ENCODE results near the gene FAM170B.

The FAM170B gene

DNA sequence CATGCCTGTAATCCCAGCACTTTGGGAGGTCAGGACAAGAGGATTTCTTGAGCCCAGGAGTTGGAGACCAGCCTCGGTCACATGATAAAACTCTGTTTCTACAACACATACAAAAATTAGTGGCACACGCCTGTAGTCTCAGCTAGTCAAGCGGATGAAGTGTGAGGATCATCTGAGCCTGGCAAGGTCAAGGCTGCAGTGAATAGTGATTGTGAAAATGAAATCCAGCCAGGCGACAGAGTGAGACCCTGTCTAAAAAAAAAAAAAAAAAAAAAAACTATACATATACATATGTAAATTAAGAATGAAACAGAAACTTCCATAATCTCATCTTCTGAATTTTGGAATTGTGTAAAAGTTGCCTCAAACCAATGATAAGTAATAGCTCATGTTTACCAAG, 18.2 kb upstream of the FAM170B start:
- no peak for DNase-seq (ENCODE audit: low read depth)

DNA sequence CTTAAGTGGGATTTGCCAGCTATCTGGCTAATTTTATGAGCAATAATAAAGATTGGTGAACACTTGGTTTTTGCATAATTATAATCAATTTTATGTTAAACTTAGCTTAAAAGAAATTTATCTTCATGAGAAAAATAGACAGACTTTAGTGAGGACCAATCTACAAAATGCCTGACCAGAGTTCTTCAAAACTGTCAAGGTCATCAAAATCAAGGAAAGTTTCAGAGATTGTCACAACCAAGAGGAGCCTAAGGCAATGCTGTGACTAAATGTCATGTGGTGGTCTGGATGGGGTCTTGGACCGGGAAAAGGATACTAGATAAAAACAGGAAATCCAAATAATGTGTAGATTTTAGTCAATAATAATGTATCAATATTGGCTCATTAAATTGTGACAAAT, 17.7 kb upstream of the FAM170B start:
- DNase-seq (ENCODE audit: low read depth), result no peak

DNA sequence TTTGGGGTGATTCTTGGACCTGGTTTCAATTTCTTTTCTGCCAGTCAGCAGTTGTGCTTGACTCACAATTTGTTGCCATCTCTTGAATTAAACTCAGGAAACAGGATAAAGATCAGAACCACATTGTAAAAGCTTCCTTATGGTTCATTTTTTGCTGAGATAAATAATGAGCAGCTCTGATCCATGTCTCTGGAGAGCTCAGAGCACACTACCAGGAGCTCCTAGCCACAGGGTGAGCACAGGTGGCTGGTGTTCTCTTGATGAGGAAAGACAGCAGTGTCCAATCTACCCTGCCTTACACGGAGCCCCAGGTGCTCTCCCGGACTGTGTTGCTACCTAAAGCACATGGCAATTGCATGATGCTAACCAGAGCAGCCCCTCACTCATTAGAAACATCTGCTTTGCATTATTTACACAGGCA, 17.2 kb upstream of the FAM170B start:
- no peak for DNase-seq (ENCODE audit: low read depth)

DNA sequence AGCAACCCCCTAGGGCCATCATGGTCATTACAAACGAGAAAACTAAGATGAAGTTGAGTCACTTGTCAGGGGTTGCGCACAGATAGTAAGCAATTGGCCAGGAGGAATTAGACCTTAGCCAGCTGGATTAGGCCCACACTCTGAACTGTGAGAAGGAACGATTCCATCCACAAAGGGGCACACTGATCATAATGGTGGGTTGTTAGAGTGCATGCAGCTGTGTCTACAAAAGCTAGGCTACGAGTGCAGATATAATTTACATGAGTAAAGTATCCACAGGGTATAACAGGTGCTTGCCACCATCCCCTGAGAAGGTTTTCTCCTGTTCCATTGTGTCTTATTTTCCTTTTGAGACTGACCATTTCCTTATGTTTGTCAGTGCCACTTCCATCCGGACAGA, 16.6 kb upstream of the FAM170B start:
- DNase-seq (ENCODE audit: low read depth), result no peak

DNA sequence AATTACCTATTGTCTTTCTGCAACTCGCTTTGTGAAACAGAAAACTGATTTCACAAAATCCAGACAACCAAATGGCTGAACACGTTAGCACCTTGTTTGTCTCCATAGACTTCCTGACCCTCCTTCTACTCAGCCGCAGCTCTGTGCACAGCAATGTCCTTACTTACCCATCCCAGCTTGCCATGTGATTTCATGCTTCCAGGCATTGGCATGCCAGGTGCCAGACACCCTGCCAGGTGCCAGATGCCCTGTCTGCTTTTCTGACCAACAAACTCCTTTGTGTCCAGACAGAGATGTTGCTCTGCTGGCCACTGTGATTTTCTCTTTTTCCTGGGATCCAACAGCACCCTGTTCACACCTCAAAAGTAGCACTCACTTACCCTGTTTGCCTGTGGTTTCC, 16.1 kb upstream of the FAM170B start:
- no peak for DNase-seq (ENCODE audit: low read depth)

DNA sequence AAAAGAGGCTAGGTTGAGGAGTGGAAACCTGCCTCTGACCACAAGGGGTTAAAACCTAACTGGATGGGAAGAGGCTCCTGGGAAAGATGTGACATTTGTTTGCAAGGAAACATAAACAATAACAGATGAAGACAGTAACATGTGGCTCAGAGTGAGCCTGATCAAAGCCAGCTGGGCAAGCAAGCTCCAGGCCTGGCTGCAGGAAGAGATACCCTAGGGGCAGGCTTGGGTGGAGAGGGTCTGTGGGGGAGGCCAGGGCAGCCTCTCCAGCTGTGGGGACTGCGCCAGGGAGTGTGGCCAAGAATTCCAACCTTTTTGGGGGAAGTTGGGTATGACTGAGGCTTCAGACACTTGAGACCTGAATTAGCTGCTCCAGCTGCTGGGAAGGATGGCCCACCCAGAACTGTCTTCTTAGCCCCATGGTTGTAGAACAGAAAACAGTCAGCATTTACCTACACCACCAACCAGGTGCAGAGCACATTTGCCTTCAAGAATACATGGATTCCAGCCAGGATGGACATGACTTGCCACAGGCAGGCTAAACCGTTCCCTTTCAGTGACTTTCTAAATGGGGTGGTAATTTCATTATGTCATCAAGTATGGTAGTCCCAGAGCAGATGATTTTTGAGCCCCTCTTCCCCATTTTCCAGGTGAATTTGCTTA, 10.4 kb upstream of the FAM170B start:
- no peak for DNase-seq (ENCODE audit: low read depth)

DNA sequence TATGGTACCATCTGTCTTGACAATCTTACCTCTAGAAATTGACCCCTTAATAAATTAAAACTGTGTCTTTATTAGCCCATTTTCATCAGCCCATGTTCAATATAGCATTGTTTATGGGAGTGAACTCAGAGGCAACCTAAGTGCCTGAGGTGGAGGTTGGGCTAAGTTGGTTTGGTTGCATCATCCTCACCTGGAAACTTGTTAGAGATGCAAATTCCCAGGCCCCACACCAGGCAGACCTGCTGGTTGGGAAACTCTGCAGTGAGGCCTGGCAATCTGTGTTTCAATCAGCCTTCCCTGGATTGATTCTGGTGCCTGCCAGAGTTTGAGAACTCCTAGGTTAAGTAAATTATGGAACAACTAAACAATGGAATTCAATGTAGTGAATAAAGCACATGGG, 9.4 kb upstream of the FAM170B start:
- no peak for DNase-seq (ENCODE audit: low read depth)

DNA sequence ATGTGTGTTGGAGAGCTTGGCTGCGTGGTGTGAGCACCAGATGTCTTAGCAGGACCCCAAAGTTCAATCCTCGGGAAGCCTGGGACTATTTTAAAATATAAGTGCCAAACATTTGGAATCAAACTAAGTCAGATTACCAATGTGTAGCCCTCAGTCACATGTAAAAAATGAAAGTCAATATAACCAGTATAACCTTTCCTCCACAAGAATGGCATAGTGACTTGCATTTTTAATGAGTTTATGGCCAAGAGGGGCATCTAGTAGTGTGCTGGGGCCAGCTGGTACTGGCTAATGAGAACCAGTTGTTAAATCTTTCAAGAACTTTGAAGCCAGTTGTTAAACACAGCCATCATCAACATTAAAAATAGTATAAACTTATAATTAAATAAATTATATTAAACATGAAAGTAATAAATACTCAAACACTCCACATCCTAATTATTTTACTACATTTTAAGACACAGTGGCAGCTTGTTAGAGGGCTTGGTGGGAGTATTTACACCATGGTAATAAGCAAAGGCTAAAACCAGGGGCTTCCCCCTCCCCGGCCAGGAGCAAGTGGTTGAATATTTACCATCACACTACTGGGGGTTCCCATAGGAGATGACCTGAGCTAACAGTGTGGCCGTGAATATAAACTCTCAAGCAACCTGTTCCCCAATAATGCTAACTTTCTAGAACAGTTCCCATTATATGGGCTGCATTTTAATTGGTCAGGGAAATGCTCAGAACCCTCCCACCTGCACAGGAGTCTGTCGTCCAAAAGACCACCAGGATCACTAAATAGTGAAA, 7.9 kb upstream of the FAM170B start:
- no peak for DNase-seq (ENCODE audit: low read depth)

DNA sequence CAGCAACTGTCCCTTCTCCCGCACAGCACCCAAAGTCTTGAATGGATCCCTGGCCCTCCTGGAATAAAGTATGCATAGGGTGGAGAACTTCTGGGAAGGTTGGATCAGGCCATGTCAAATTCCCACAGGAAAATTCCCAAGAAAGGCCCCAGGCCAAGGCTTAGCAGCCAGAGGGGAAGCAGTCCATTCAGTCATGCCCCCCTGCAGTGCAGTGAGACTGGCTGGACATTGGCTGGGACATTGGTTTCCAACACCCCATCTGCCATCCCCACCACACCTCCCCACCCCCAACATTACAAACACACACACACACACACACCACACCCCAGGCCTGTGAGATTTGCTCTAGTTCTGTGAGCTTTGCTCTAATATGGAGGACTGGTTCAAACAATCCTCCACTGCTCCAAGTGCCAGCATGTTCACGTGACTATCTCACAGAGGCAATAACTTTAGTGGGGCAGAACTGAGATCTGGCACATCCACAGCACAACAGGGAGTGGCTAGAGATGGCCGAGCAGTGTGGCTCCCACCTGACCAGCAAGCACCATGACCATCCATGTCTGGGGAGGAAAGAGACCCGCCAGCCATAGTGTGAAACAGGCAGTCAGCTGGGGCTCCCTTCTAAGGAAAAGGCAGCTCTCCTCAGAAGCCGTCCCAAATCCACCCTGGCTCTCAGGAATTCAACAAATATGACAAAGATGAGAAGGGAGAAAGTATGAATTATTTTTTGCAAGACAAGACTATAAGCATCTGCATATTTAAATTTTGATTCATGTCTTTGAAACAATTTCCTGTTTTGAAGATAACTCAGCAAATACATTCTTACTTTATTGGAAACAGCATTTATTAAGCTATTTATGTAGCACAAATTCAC, 6.7 kb upstream of the FAM170B start:
- DNase-seq (ENCODE audit: low read depth), result no peak

DNA sequence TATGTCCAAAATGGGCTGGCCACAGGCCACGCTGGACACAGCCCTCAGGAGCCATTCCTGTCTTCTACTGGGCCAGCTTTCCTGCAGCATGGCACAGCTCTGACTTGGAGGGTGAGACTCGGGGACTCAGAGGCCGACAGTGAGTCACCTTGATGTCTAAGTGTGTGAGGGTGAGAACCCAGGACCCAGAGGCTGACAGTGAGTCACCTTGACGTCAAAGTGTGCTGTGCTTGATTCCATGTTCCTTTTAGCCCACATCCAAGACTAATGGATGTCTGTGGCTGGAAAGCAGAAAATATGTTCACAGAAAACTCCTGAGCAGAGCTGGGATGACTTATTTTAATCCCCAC, 6.0 kb upstream of the FAM170B start:
- peak; percentile 86 for DNase-seq (ENCODE audit: low read depth)

DNA sequence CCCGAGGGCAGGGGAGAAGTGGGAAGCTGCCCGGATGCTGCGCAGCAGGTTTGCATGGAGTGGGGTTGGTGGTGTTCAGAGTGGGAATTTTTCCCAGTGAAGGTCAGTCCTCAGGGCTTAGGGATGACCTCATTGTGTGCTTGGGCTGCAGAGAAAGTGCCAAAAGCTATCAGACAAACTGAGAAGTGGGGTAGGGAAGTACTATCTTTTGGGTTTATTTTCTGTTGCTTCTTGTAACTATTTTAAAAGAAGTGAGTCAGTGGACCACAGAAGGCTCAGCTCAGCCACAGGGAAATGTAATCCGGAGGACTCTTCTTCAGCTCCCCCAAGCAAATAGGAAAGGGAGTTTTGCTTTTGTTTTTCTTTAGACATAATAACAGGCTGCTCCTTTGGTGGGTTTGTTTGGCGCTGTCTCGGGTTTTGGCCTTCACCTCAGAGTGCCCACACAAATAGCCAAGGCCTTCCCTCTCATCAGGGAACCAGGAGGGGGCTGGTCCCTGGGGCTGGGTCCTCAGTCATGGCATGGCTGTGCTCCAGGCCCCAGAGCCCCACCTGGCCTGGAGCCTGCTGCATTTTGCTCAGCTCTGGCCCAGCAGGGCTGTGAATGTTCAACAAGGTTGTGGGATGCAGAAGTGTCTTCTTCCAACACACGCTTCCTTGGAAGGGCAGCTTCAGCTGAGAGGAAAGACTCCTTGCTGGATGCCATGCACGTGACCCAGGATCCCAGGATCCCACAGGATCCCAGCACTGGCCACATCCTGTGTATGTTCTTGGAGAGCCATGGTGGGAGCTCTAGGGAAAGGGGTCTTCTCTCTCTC, 5.4 kb upstream of the FAM170B start:
- peak; percentile 81 for DNase-seq (ENCODE audit: low read depth)

DNA sequence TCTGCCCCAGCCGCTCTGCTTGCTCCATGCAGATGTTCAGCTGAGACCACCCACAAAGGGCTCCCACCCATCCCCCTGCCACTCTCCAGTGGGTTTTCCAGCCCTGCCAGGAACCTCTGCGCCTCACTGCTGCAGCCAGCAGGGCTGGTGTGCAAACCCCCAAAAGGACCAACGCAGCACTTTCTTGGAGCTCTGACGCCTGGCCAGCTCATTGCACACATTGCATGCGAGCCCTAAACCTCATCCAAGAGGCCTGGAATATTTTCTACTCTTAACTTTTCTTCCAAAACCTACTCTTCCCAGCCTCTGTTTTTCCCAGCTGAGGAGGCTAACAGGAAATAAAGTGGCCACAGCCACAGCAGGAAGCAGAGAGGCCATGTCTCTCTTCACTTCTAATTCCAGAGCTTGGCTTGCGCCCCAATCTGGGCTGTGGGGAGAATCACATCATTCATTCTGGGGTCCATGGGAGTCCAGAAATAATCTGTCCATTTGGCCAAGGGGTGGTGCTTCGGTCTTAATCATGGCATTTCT, 4.6 kb upstream of the FAM170B start:
- DNase-seq (ENCODE audit: low read depth), result peak; percentile 47

DNA sequence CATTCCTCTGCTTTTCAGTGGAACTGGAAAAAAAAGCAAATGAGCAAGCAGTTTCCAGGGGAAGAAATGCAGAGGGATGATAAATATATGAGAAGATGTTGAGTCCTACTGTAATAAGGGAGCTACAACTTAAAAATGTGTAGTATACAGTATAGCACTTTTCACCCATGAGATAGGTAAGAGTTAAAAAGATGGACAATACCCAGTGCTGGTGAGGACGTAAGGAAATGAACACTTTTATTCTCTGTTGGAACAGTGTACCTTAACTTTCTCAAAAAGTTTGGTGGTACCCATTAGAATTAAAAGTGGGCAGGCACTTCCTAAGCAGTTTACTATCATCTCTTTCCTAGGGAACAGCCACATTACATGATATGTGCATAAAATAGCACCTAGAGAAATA, 2.7 kb upstream of the FAM170B start:
- DNase-seq (ENCODE audit: low read depth), result no peak

DNA sequence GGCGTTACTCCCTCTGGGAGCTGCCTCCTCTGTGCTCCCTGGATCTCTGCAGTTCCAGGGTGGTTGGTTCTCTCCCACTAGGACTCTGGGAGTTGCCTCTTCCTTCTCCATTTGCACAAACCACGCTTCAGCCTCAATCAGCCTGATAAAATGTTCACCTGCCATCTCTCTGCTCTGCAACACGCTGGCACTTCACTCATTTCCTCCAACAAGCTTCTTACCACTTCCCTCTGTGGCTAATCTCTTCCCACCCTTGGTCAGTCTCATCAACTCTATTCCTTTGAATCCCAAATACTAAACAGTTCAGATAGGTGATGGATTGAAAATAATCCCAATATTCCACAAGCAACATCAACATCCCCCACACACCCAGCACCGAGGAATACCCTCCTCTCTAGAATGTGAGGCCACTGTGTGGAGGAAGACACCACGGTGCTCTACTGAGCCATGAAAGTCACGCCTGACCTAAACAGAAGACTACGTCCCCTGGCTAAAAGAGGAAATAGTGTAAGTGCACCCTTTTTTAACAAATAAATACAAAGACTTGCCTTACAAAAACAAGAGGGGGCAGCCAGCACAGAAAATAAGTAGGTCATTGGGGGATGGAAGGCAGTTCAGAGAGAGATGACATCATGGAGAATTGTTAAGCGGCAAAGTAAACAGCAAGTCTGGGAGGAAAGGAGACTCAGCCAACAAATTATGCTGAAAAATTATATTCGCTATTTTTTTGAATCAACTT, 1.9 kb upstream of the FAM170B start:
- no peak for DNase-seq (ENCODE audit: low read depth)

DNA sequence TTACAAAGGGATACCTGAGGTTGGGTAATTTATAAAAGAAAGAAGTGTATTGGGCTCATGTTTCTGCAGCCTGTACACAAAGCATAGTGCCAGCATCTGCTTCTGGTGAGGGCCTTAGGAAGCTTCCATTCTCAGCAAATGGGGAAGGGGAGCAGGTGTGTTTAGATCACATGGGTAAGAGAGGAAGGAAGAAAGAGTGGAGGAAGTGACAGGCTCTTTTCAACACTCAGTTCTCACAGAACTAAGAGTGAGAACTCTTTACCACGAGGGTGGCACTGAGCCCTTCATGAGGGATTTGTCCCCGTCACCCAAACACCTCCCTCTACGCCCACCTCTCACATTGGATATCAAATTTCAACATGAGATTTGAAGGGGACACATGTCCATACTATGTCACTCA, 506 bp upstream of the FAM170B start:
- no peak for DNase-seq (ENCODE audit: low read depth)

DNA sequence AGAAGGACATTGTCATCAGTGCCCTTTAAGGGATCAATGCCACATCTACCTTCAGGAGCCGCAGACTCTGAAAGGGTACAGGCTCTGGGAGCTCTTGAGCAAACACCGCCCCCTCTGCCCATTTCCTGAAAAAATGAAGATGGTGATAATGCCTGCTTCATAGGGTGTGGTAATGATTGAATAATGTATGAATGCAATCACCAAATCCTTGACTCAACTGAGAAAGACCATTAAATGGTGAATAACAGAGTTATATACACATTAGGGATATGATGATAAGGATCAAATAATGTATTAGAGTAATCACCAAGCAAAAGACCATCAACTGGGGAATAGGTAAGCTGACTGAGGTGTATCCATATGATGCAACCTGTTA, 1.5 kb downstream of the FAM170B start:
- no peak for DNase-seq (ENCODE audit: low read depth)

DNA sequence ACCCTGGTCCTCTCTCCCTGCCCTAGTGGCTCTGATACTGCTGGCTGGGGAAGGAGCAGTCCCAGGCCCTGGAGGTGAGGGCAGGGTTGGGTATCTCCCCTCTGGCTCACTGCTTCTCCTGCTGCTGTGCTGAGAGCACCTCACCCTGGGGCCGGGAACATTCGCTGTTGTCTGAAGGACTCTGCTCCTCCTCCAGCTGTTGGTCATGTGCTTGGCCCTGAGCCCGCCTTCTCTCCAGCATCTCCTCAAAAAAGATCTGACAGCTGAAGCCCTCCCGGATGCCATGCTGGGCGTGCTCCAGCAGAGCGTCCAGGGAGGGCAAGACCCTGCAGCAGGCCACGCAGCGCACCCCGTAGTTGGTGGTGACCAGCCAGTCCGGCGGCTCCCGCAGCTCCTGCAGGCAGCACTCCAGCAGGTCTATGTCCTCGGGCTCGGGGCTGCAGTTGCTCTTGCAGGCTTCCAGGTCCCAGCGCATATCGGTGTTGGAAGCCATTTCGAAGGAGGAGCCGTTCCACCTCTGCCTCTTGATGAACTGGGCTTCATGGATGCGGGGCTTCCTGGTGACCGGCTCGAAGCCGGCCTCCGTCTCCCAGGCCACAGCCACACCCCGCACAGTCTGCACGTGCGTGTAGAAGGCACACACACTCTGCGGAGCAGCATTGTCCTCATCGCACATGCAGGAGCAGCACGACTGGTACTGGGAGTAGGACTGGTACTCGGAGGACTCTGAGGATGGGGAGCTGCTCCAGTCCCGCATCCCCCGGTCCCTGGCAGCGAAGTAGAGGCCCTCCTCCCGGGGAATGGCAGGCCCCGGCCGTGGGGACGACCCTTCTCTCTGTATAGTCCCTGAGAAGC, 2.1 kb downstream of the FAM170B start:
- no peak for DNase-seq (ENCODE audit: low read depth)

DNA sequence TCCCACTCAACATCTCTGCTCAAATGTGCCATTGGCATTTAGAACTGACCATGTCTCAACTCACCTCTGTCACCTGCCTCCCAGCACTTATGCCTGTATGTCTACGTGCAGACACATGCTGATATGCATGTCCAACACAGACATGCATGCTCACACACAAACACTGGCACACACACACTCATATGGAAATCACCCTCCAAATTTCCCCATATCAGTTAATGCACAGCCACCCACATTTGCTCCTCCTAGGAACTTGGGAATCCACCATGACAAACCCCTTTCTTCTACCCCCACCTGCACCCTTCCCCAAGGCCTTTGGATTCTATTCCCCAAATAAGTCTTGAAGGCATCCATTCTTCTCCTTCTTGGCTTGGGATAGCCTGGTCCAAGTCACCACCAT, 4.4 kb downstream of the FAM170B start:
- DNase-seq (ENCODE audit: low read depth), result no peak

DNA sequence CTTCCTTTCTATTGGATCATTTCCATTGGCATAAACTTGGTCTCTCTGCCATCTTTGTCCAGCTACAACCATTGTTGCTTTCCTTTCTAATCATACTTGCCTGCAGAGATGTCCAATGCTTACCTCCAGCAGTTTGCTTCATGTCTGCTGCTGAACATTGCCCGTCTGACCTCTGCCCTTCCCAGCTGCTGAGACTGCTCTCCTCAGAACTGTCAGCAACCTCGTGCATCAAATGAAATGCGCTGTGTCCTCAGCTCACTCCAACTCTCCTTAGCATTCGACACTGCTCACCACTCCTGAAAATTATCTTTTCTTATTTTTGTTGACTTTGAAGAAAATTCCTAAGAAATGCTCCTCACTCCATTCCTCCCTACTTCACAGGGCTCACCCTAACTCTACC, 5.0 kb downstream of the FAM170B start:
- no peak for DNase-seq (ENCODE audit: low read depth)

All from GM04503 (cell line).